Chondrocyte (in vitro differentiated cells): ENCODE results near the gene SSBP4. TPM values are rescaled to one million over a fixed set of nuclear protein-coding genes. Genes with fewer than 3 reads are reported as not detected.

Experiments
- DNase-seq: peaks from one replicate; pipeline ENCODE4 v3.0.0; 2021; ENCODE audit warnings: mixed read lengths, low spot score
- H3K27ac Mint-ChIP-seq: one replicate; pipeline ENCODE4 v1.8.0; 2021; ENCODE audit warnings: mild to moderate bottlenecking, moderate library complexity, mixed read lengths; ENCODE audit not compliant: unreplicated experiment
- H3K27me3 Mint-ChIP-seq: 2 replicates; pipeline ENCODE4 v1.8.0; 2021; ENCODE audit warnings: low read depth, mixed read lengths
- H3K36me3 Mint-ChIP-seq: 2 replicates; pipeline ENCODE4 v1.8.0; 2021; ENCODE audit warnings: low read depth, mixed read lengths
- H3K4me1 Mint-ChIP-seq: 2 replicates; pipeline ENCODE4 v1.8.0; 2021; ENCODE audit warnings: low read depth, mild to moderate bottlenecking, mixed read lengths
- H3K4me3 Mint-ChIP-seq: one replicate; pipeline ENCODE4 v1.8.0; 2021; ENCODE audit warnings: mild to moderate bottlenecking, moderate library complexity, mixed read lengths; ENCODE audit not compliant: unreplicated experiment
- H3K9me3 Mint-ChIP-seq: 2 replicates; pipeline ENCODE4 v1.8.0; 2021; ENCODE audit warnings: low read depth, mixed read lengths
- total RNA-seq: library from RNA; stranded (reverse); gene quantifications from 3 replicates; pipeline ENCODE4 v1.2.1, GENCODE V29; 2021
- TF ChIP-seq, protein P1 (sequence below): fragments of 200-600 bp; sonication (generic); IDR thresholded peaks from 2 replicates; pipeline ENCODE4 v1.5.0; 2021; ENCODE audit warnings: antibody characterized with exemption, mild to moderate bottlenecking, moderate library complexity

SSBP4 gene
- total RNA-seq, 1 donor from 2014 or later, result 56.3 TPM

DNA sequence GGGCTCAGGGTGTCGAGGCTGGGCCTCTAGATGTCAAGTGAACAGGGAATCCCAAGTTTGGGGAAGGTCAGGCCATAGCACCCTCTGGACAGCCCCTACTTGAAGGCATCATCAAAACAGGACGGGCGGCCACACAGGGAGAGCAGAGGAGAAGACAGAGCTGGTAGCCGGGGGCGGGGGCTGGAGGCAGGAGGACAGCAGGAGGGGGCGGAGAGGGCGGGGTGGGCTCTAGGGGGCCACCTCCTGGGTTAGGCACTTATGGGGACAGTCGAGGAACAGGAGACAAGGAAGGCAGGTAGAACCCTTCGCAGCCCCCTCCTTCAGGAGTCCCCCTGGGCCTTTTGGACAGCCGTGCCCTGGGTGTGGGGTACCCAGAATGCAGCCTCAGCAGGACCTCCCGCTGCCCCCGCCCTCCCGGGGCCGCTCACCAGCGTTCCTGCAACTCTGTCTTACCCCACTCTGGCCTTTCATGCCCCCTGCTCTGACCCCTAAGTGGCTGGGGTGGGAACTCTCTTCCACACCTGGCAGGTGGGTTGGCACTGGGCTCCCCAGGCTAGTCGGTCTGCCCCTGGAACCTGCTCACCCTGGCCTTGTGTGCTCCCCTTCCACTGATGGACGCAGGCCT lies 5.8 kb downstream of the SSBP4 start:
- no peaks in the 10 kb centered on the region for H3K27me3 Mint-ChIP-seq

GRCh38 chr19:18425515-18426415 lies 6.6 kb downstream of the SSBP4 start:
- no peak for DNase-seq
- TF ChIP-seq, protein P1, sequence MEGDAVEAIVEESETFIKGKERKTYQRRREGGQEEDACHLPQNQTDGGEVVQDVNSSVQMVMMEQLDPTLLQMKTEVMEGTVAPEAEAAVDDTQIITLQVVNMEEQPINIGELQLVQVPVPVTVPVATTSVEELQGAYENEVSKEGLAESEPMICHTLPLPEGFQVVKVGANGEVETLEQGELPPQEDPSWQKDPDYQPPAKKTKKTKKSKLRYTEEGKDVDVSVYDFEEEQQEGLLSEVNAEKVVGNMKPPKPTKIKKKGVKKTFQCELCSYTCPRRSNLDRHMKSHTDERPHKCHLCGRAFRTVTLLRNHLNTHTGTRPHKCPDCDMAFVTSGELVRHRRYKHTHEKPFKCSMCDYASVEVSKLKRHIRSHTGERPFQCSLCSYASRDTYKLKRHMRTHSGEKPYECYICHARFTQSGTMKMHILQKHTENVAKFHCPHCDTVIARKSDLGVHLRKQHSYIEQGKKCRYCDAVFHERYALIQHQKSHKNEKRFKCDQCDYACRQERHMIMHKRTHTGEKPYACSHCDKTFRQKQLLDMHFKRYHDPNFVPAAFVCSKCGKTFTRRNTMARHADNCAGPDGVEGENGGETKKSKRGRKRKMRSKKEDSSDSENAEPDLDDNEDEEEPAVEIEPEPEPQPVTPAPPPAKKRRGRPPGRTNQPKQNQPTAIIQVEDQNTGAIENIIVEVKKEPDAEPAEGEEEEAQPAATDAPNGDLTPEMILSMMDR, result peak; percentile 33
- H3K27ac Mint-ChIP-seq, result peak overlapping the region; percentile 81
- no peak overlapping the region for H3K4me3 Mint-ChIP-seq
- H3K36me3 Mint-ChIP-seq, result no peaks in the 10 kb centered on the region
- no peaks in the 10 kb centered on the region for H3K27me3 Mint-ChIP-seq
- no peaks in the 10 kb centered on the region for H3K9me3 Mint-ChIP-seq
- H3K4me1 Mint-ChIP-seq, result peaks cover 30% of the 10 kb centered on the region

More for the DNA sequence above, 5.8 kb downstream of the SSBP4 start:
- H3K4me1 Mint-ChIP-seq, result peaks cover 35% of the 10 kb centered on the region
- no peaks in the 10 kb centered on the region for H3K9me3 Mint-ChIP-seq
- no peak overlapping the region for H3K27ac Mint-ChIP-seq
- H3K4me3 Mint-ChIP-seq, result no peak overlapping the region
- H3K36me3 Mint-ChIP-seq, result no peaks in the 10 kb centered on the region
- TF ChIP-seq, protein P1, result no peak
- DNase-seq, result no peak

GRCh38 chr19:18426416-18426767 lies 7.2 kb downstream of the SSBP4 start:
- Mint-ChIP-seq H3K27ac (no peak overlapping the region), H3K9me3 (no peaks in the 10 kb centered on the region), H3K4me3 (no peak overlapping the region), H3K36me3 (no peaks in the 10 kb centered on the region), H3K4me1 (peaks cover 24% of the 10 kb centered on the region), H3K27me3 (no peaks in the 10 kb centered on the region)
- TF ChIP-seq, protein P1, result no peak
- no peak for DNase-seq

DNA sequence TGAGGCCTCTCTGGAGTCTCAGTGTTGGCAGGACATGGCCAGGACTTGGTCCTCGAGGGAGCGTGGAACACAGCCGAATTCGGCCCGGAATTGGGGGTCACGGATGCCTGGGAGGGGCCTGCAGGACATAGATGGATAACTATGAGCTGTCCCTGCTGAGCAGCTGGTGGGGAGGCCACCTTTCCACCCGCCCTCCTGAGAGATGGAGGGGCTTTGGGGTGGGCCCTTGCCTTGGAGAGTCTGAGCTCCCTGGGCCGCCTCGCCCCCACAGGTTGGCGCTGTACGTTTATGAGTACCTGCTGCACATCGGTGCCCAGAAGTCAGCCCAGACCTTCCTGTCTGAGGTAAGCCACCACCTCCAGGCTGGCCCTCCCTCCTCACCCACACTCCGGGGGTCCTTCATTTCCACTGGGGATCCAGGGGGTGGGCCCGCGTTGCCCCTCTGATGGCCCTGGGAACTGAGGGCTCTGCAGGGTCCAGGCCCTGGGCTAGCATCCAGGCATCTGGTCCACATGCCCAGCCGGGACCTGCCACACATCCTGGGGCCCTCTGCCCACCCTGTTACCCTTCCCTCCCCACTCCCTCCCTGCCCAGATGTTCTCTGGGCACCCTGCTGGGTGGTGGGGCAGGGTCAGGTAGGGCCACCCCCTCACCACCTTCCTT lies 8.0 kb downstream of the SSBP4 start:
- no peak for DNase-seq
- H3K27me3 Mint-ChIP-seq, result no peaks in the 10 kb centered on the region
- no peaks in the 10 kb centered on the region for H3K36me3 Mint-ChIP-seq
- no peak overlapping the region for H3K27ac Mint-ChIP-seq
- peaks cover 17% of the 10 kb centered on the region for H3K4me1 Mint-ChIP-seq
- no peak overlapping the region for H3K4me3 Mint-ChIP-seq
- H3K9me3 Mint-ChIP-seq, result no peaks in the 10 kb centered on the region
- TF ChIP-seq, protein P1, result no peak

DNA sequence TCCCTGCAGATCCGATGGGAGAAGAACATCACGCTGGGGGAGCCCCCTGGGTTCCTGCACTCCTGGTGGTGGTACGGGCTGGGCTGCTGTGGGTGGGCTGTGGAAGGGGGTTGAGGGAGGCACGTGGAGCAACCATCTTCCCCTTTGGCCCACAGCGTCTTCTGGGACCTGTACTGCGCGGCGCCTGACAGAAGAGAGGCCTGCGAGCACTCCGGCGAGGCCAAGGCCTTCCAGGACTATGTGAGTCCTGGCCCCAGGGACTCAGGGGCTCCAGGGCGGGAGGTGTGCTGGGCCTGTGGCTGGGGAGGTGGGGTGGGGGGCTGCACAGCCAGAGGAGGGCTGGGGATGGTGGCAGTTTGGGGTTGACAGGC lies 8.5 kb downstream of the SSBP4 start:
- Mint-ChIP-seq H3K36me3 (no peaks in the 10 kb centered on the region), H3K27ac (no peak overlapping the region), H3K27me3 (no peaks in the 10 kb centered on the region), H3K4me1 (peaks cover 17% of the 10 kb centered on the region), H3K9me3 (no peaks in the 10 kb centered on the region), H3K4me3 (no peak overlapping the region)
- no peak for DNase-seq
- TF ChIP-seq, protein P1, result no peak
